ENCODE results near the gene CFLAR. TPM values are rescaled to one million over a fixed set of nuclear protein-coding genes. Genes with fewer than 3 reads are reported as not detected.
A peak's percentile ranks its signal among the peaks of the same experiment; 100 is the strongest.

The CFLAR gene
- total RNA-seq, 1 experiment from 2014 or later: 35.6 TPM

GRCh38 chr2:201144101-201145051 lies 28.4 kb downstream of the CFLAR start (continued):
- TF ChIP-seq ZNF274 (IDR thresholded peaks at IDR 0.05; ENCODE audit: low read depth, low read length) (no peak), CEBPB (IDR thresholded peaks at IDR 0.05; ENCODE audit: low read depth) (no peak)

- Histone ChIP-seq H3K79me2 (ENCODE audit: insufficient read depth, low read length) (no peaks in the 10 kb centered on the region), H3K4me3 (replicated peaks in 1 of 2; ENCODE audit: low read depth in 1 of 2, low read length in 2 of 2) (peak overlapping the region in 1 of 2 experiments; percentile 41; a peak in 2 of 4 replicates), H3K9me3 (ENCODE audit: control insufficient read depth in 1 of 2, insufficient read depth in 1 of 2, low read depth in 1 of 2, low read length in 2 of 2) (no peaks in the 10 kb centered on the region), H2AFZ (ENCODE audit: low read depth, low read length, poor library complexity, severe bottlenecking) (no peak overlapping the region), H3K9me2 (ENCODE audit: insufficient read depth) (no peaks in the 10 kb centered on the region), H3K36me3 (ENCODE audit: control insufficient read depth in 1 of 2, insufficient read depth in 2 of 2, low read length in 2 of 2) (peaks cover 0 to 9% of the 10 kb centered on the region in 2 experiments; a peak in 1 of 4 replicates), H3K9ac (ENCODE audit: low read length) (peak overlapping the region; percentile 58), H3K4me2 (ENCODE audit: low read length) (peak overlapping the region; percentile 79), H4K20me1 (ENCODE audit: insufficient read depth) (no peaks in the 10 kb centered on the region), H3K27ac (ENCODE audit: low read depth, low read length) (peak overlapping the region; percentile 98; the same call in 1 of the 2 replicates), H3K27me3 (ENCODE audit: insufficient read depth, low read length) (no peaks in the 10 kb centered on the region), H3K4me1 (ENCODE audit: control insufficient read depth in 1 of 2, insufficient read depth in 2 of 2, low read length in 2 of 2) (peaks cover 40 to 89% of the 10 kb centered on the region in 2 experiments)
- intact Hi-C loops (cut with micrococcal nuclease): no loop called here
- no peak for DNase-seq (ENCODE audit: low read depth, low spot score)
- BruUV-seq (replicated peaks): no TSS peak
- RAD21 ChIA-PET (ENCODE audit: low non-redundant PET in 1 of 2, low total read pairs in 2 of 2, uncharacterized antibody in 2 of 2, unreplicated experiment in 2 of 2): no interaction called here
- no peak; the same call in 1 of the 2 replicates for ATAC-seq
- CTCF ChIA-PET: interaction anchor here (1.2 to 1.6 kb wide), 3 partner anchors 10 to 85 kb away, joined by 3 to 5 read pairs (median 3); no protein-coding TSS in a partner anchor
- no peak for TF ChIP-seq SP1 (IDR thresholded peaks at IDR 0.05; ENCODE audit: low read depth)
- TF ChIP-seq CBX3 (IDR thresholded peaks at IDR 0.05; ENCODE audit: low read depth): no peak
- TF ChIP-seq CTCF (IDR thresholded peaks at IDR 0.05 in 2 of 3, conservative IDR thresholded peaks at IDR 0.05 in 1 of 3; ENCODE audit: borderline replicate concordance in 1 of 3, insufficient read depth in 1 of 3, low read depth in 2 of 3, low read length in 2 of 3): no peak
- no peak for TF ChIP-seq FOSL1 (IDR thresholded peaks at IDR 0.05; ENCODE audit: low read depth)
- no peak for TF ChIP-seq POLR2A (IDR thresholded peaks at IDR 0.05; ENCODE audit: borderline replicate concordance, extremely low read depth, insufficient read depth, insufficient read length)
- no peak; the same call in 1 of the 2 replicates for TF ChIP-seq JUND (IDR thresholded peaks at IDR 0.05)
- no peak for TF ChIP-seq SRF (IDR thresholded peaks at IDR 0.05; ENCODE audit: low read depth)
- no peak for TF ChIP-seq RAD21 (IDR thresholded peaks at IDR 0.05; ENCODE audit: low read depth)
- TF ChIP-seq ZNF274 (IDR thresholded peaks at IDR 0.05; ENCODE audit: low read depth, low read length): no peak
- TF ChIP-seq EZH2phosphoT487 (IDR thresholded peaks at IDR 0.05; ENCODE audit: borderline replicate concordance): no peak
- TF ChIP-seq ELF1 (IDR thresholded peaks at IDR 0.05; ENCODE audit: borderline replicate concordance, low read depth): no peak
- no peak for TF ChIP-seq MAX (IDR thresholded peaks at IDR 0.05)
- POLR2A ChIA-PET: interaction anchor here (1.2 to 3.4 kb wide), 2 partner anchors 33 to 259 kb away, joined by 3 to 8 read pairs; partner anchors contain the start of genes CFLAR, NIF3L1 and PPIL3
Measured at GRCh38 chr2:201148434-201148990, 32.5 kb downstream of the CFLAR start.

All from HCT116 (cell line).